K562 (cell line): ENCODE data around the gene DTYMK. TPM values are rescaled to one million over a fixed set of nuclear protein-coding genes. Genes with fewer than 3 reads are reported as not detected.

Source experiments
- ATAC-seq: fragments of 200-7000 bp; cut with Tn5 transposase; 3 replicates; pipeline ENCODE4 v1.9.1; 2020; ENCODE audit warnings: moderate library complexity
- BruUV-seq: library from RNA; stranded (reverse); fragments of 400-500 nt; replicated peaks from 2 replicates; lab custom pipeline; 2021; lab: Mats Ljungman, UMichigan
- CTCF ChIA-PET: fragments of 300-600 bp; formaldehyde crosslinking; extraction: SDS; loops from one replicate; lab custom pipeline; 2021; ENCODE audit warnings: low intra/inter-chr PET ratio; lab: Yijun Ruan, JAX
- POLR2A ChIA-PET: fragments of 300-600, 350-650 bp; sonication (Branson Sonifier 250); formaldehyde crosslinking; extraction: SDS; loops from one replicate; lab custom pipeline; 2021; ENCODE audit warnings: antibody characterized with exemption, inconsistent platforms; lab: Yijun Ruan, JAX
- DNase-seq, 4 experiments: peaks; one replicate each; pipeline versions ENCODE4 v3.0.0 to v3.0.0-alpha.2; 2011 to 2018; ENCODE audit warnings: low spot score in 3 of 4, mixed read lengths in 3 of 4; ENCODE audit errors: extremely low read depth in 1 of 4
- FAIRE-seq: peaks from 2 replicates; lab custom pipeline; 2011; peaks lifted over from hg19 to GRCh38; lab: Jason Lieb, UNC
- H2AFZ ChIP-seq: 2 replicates; pipeline ENCODE4 v1.6.0; 2011; ENCODE audit warnings: low read depth, low read length, control low read depth, inconsistent platforms
- H3K27ac ChIP-seq: fragments of 200-600 bp; 3 replicates; pipeline ENCODE4 v1.8.0; 2011; ENCODE audit warnings: low read depth, mild to moderate bottlenecking, control low read depth, inconsistent platforms, low read length, moderate library complexity, mixed read lengths; ENCODE audit errors: extremely low read depth
- H3K27me3 ChIP-seq, 2 experiments: fragments of 300-600 bp in 1 of 2; 2 replicates in 1 of 2; 3 replicates in 1 of 2; pipeline versions ENCODE4 v1.6.0 to v1.8.0; 2011; ENCODE audit warnings: inconsistent platforms in 2 of 2, low read length in 2 of 2, mild to moderate bottlenecking in 1 of 2, mixed read lengths in 1 of 2, moderate library complexity in 1 of 2; ENCODE audit not compliant: control insufficient read depth in 2 of 2, insufficient read depth in 2 of 2
- H3K36me3 ChIP-seq: fragments of 300-600 bp; 3 replicates; pipeline ENCODE4 v1.8.0; 2011; ENCODE audit warnings: mild to moderate bottlenecking, low read length, inconsistent platforms; ENCODE audit not compliant: control insufficient read depth, insufficient read depth
- H3K4me1 ChIP-seq, 2 experiments: fragments of 200-600 bp in 1 of 2; replicated peaks in 1 of 2; 2 replicates in 1 of 2; 3 replicates in 1 of 2; pipeline versions ENCODE4 v1.5.1 to v1.8.0; 2011; ENCODE audit warnings: inconsistent platforms in 2 of 2, low read length in 2 of 2, mild to moderate bottlenecking in 1 of 2, mixed read lengths in 1 of 2, moderate library complexity in 1 of 2; ENCODE audit not compliant: control insufficient read depth in 2 of 2, insufficient read depth in 2 of 2
- H3K4me2 ChIP-seq: 2 replicates; pipeline ENCODE4 v1.6.1; 2011; ENCODE audit warnings: low read length, control low read depth, inconsistent platforms, mixed read lengths; ENCODE audit not compliant: insufficient read depth
- H3K4me3 ChIP-seq: fragments of 200-600 bp; sonication (generic), shearing (Covaris generic); 2 replicates; pipeline ENCODE4 v1.5.1; 2016; ENCODE audit warnings: control low read depth, inconsistent platforms
- H3K79me2 ChIP-seq: fragments of 200-600 bp; 3 replicates; pipeline ENCODE4 v1.8.0; 2011; ENCODE audit warnings: low read length, inconsistent platforms; ENCODE audit not compliant: control insufficient read depth, insufficient read depth
- H3K9ac ChIP-seq, 2 experiments: 2 replicates each; pipeline versions ENCODE4 v1.6.0 to v1.6.1; 2011; ENCODE audit warnings: low read depth in 2 of 2, low read length in 2 of 2, control low read depth in 1 of 2, inconsistent platforms in 1 of 2, mild to moderate bottlenecking in 1 of 2, mixed read lengths in 1 of 2; ENCODE audit not compliant: insufficient read depth in 1 of 2
- H3K9me1 ChIP-seq: one replicate; pipeline ENCODE4 v1.6.0; 2011; ENCODE audit warnings: inconsistent platforms, mild to moderate bottlenecking, low read length, moderate library complexity; ENCODE audit not compliant: control insufficient read depth, insufficient read depth
- H3K9me3 ChIP-seq: replicated peaks from 2 replicates; pipeline ENCODE4 v1.5.1; 2011; ENCODE audit warnings: low read depth, low read length, inconsistent platforms; ENCODE audit not compliant: control insufficient read depth, insufficient read depth
- H4K20me1 ChIP-seq: replicated peaks from 2 replicates; pipeline ENCODE4 v1.6.1; 2011; ENCODE audit warnings: low read length, inconsistent platforms, mixed read lengths; ENCODE audit not compliant: control insufficient read depth, insufficient read depth
- ELF2 ChIP-seq: fragments of 250-450 bp; sonication (Bioruptor Pico); IDR thresholded peaks from 2 replicates; pipeline ENCODE4 v1.5.0; 2021; ENCODE audit warnings: mild to moderate bottlenecking
- NRF1 ChIP-seq, 2 experiments: fragments of 450-650 bp; IDR thresholded peaks in 1 of 2; conservative IDR thresholded peaks in 1 of 2; 2 replicates each; pipeline ENCODE4 v1.6.1; 2014; ENCODE audit warnings: mild to moderate bottlenecking in 2 of 2
- POLR2G ChIP-seq: fragments of 200-400 bp; formaldehyde crosslinking; IDR thresholded peaks from 2 replicates; pipeline ENCODE4 v1.6.1; 2017; ENCODE audit warnings: low read depth, mild to moderate bottlenecking, antibody characterized with exemption, low read length, moderate library complexity
- WGBS: fragments of 100-300 bp; shearing (Covaris generic); methylation state at CpG from one replicate; pipeline ENCODE4 v1.1.6; 2016; ENCODE audit warnings: low coverage, mixed read lengths; ENCODE audit not compliant: insufficient coverage; ENCODE audit errors: missing lambda C conversion rate; 5-methylcytosine and 5-hydroxymethylcytosine counted together
- in situ Hi-C: fragments of 300-500 bp; cut with MboI; formaldehyde crosslinking; loops from 4 replicates; pipeline ENCODE4 v1.15.0; 2018; ENCODE audit warnings: inconsistent platforms, mixed read lengths
- intact Hi-C: fragments of 100-400 bp; cut with micrococcal nuclease; formaldehyde crosslinking; loops from 2 replicates; pipeline ENCODE4 v1.14.2; 2022
- polyA plus RNA-seq, 8 experiments: library from polyadenylated mRNA; depleted of rRNA in 4 of 8; stranded (reverse) in 5 of 8; unstranded in 3 of 8; fragments of >200 nt; fragmentation: Nextera tagmentation in 2 of 8; fragmentation: Illumina TruSeq in 1 of 8; extraction: Ambion mirVana in 2 of 8; extraction: Trizol in 1 of 8; gene quantifications; 2 replicates each; pipeline versions ENCODE4 v1.2.1 to v1.2.3, GENCODE V29; 2011 to 2014; ENCODE audit warnings: inconsistent platforms in 1 of 8, missing spikeins in 1 of 8
- total RNA-seq, 7 experiments: library from RNA; depleted of rRNA in 6 of 7; stranded (reverse); fragments of >200 nt in 6 of 7; fragmentation: Illumina TruSeq in 2 of 7; extraction: Trizol in 2 of 7; gene quantifications; 2 replicates each; pipeline versions ENCODE4 v1.2.1 to v1.2.3, GENCODE V29; 2011 to 2021; ENCODE audit warnings: low replicate concordance in 1 of 7
- TF ChIP-seq, protein P1 (sequence below): fragments of 250-450 bp; sonication (Bioruptor Pico); IDR thresholded peaks from 2 replicates; pipeline ENCODE4 v1.4.0; 2020; ENCODE audit warnings: mild to moderate bottlenecking

DTYMK gene
- total and polyA plus RNA-seq, 9 of the 15 experiments (the other 6 are each of a cell fraction or from before 2014, with no cell fraction given), result 8.2 to 85.0 (median 47.9) TPM

DNA sequence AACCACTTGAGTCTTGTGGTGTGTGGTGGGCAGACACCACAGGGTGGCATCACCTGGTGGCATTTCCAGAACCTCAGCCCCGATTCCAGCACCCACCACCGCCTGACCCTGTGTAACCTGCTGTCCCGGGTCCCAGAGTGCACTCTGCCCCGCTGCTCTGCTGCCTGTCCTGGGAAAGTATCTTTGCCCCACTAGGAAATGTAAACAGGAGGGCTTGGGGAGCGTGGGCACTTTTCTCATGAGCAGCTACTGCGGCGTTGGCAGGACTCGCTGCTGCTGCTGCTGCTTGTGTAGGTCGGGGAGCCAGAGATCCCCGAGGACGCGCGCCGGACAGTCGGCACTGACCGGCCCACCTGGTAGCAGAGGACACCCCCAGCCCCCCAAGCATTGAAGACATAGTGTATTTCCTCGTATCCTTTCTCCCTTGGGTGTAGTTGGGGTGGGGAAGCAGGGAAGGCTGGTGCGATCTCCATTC, 13.4 kb downstream of the DTYMK start:
- ChIA-PET CTCF (no interaction called here), POLR2A (no interaction called here)
- intact Hi-C loops (no loop called here), in situ Hi-C loops (no loop called here)
- Histone ChIP-seq H3K4me2 (no peak overlapping the region), H3K36me3 (peaks cover 47% of the 10 kb centered on the region; the same call in 1 of the 3 replicates), H3K4me3 (no peak overlapping the region), H3K9me1 (no peaks in the 10 kb centered on the region), H3K79me2 (no peaks in the 10 kb centered on the region), H4K20me1 (no peaks in the 10 kb centered on the region; the same call in 1 of the 2 replicates), H3K27me3 (no peaks in the 10 kb centered on the region), H2AFZ (no peak overlapping the region), H3K9me3 (no peaks in the 10 kb centered on the region), H3K9ac (no peak overlapping the region), H3K4me1 (peaks cover 0 to 5% of the 10 kb centered on the region in 2 experiments; a peak in 2 of 5 replicates), H3K27ac (no peak overlapping the region)
- no peak for FAIRE-seq
- BruUV-seq, result no TSS peak
- WGBS, result 81% methylated on average over 12 of the region's 18 CpGs
- ATAC-seq, result no peak
- DNase-seq, result no peak
- no peak for TF ChIP-seq NRF1 (conservative IDR thresholded peaks at IDR 0.05 in 1 of 2, IDR thresholded peaks at IDR 0.05 in 1 of 2)
- TF ChIP-seq POLR2G, result peak; percentile 49

DNA sequence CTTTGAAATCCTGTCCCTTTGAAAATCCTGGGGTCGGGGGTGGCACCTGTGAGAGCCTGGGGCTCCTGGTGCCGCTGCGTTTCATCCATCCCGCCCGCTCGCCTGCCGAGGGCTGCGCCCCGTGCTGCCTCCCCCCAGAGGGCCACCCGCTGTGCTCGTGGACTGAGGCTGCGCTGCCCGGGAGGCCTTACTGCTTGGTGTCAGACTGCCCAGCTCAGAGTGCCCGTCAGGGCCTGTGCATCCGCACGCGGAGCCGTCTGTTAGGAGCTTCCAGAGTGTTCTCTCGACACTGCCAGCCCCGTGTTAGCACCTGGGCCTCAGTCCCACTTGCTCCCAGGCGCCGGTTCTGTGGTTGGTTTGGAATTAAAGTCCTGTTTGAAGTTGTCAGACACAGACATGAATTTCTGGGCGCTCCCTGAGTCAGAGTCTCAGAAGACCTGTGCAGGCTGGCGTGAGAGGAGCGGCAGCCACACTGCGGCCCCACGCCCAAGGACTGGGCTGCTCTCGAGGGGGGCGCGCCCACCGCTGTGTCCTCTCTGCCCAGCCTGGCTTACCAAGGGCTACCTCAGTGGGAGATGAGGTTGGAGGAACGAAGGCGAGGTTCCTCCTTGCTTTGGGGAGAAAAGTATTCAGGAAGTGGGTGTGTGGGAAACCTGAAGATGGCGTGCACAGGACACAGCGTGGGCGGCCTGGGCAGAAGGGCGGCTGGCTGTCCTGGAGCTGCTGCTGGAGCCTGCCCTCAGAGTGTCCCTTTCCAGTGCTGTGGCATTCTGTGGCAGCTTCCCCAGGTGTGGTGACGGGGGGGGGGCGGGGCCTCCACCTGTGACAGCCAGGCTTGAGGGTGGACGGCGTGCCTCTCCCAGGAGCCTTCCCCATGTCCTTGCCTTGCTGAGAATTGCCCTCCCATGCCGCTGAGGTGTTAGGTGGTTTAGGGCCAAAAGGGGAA, 14.1 kb downstream of the DTYMK start:
- H3K4me1 ChIP-seq, result peaks cover 0 to 2% of the 10 kb centered on the region in 2 experiments; a peak in 2 of 5 replicates
- no peak for DNase-seq
- TF ChIP-seq POLR2G (peak; percentile 0; the same call in 1 of the 2 replicates), ELF2 (no peak)
- TF ChIP-seq, protein P1, sequence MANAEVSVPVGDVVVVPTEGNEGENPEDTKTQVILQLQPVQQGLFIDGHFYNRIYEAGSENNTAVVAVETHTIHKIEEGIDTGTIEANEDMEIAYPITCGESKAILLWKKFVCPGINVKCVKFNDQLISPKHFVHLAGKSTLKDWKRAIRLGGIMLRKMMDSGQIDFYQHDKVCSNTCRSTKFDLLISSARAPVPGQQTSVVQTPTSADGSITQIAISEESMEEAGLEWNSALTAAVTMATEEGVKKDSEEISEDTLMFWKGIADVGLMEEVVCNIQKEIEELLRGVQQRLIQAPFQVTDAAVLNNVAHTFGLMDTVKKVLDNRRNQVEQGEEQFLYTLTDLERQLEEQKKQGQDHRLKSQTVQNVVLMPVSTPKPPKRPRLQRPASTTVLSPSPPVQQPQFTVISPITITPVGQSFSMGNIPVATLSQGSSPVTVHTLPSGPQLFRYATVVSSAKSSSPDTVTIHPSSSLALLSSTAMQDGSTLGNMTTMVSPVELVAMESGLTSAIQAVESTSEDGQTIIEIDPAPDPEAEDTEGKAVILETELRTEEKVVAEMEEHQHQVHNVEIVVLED (CRISPR knock-in tag), result no peak
- ATAC-seq, result no peak
- in situ Hi-C loops, result no loop called here
- H4K20me1 ChIP-seq, result no peaks in the 10 kb centered on the region; the same call in 1 of the 2 replicates
- H2AFZ ChIP-seq, result no peak overlapping the region
- H3K4me3 ChIP-seq, result no peak overlapping the region
- no peak overlapping the region for H3K4me2 ChIP-seq
- 91% methylated on average over 18 of the region's 42 CpGs for WGBS
- ChIA-PET POLR2A (no interaction called here), CTCF (no interaction called here)
- no peaks in the 10 kb centered on the region for H3K79me2 ChIP-seq
- no peaks in the 10 kb centered on the region for H3K9me1 ChIP-seq
- no peaks in the 10 kb centered on the region for H3K9me3 ChIP-seq
- FAIRE-seq, result no peak
- intact Hi-C loops, result no loop called here
- H3K27me3 ChIP-seq, result no peaks in the 10 kb centered on the region
- no peak overlapping the region; a peak in 1 of 4 replicates for H3K9ac ChIP-seq
- BruUV-seq, result no TSS peak
- H3K36me3 ChIP-seq, result peaks cover 44% of the 10 kb centered on the region; the same call in 1 of the 3 replicates
- H3K27ac ChIP-seq, result no peak overlapping the region
